Measurements from ENCODE around the gene TRIM7.

DNA sequence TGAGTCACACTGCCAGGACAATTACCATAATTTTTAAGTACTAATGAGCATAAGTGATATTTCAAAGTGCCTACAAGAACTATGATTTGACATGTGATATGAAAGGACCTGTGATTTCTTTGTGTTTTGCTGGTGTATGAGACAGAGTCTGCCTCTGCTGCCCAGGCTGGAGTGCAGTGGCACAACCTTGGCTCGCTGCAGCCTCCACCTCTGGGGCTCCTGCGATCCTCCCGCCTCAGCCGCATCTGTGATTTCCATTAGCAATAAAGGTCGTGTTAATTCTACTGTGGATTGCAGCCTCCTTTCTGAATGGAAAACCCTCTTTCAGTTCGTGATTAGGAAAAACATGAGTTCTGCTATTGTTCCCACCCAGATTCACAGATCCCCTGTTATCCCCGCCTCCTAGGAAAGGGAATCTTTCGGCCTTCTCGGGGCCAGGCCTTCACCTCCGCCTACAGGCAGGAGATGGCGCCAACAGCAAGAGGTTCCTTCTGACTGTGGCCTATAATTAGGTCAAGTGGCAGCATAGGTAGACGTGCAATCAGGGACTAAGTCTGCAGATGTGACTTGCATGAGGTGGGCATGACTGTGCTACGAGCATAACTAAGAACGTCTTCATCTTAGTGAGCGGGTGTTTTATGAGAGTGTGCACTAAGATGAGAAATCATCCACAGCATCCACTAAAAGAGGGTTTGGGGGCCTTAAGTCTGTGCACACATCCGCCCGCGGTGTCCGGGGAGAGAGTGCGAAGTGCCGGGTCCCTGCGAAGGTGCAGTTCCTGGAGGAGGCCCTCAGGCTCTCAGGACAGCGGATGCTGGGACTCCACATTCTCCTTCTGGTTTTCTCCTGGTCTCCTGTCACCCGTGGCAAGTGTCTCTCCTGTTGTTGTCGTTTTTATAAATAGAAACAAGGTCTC is 23.1 kb downstream of the TRIM7 start:
- TF ChIP-seq TAF1 (IDR thresholded peaks at IDR 0.05; ENCODE audit: borderline replicate concordance, low read depth, low read length) (no peak), POLR2A (IDR thresholded peaks at IDR 0.05; ENCODE audit: low read depth, low read length) (no peak), POLR2AphosphoS5 (IDR thresholded peaks at IDR 0.05; ENCODE audit: low read depth, low read length) (no peak)
